Panc1 (cell line): ENCODE data around the gene TMEM127. TPM values are rescaled to one million over a fixed set of nuclear protein-coding genes. Genes with fewer than 3 reads are reported as not detected.
"Not testable (repeated sequence)": the region's sequence is repeated elsewhere in the genome, so short reads cannot be mapped to it uniquely, and the experiment has no call there.

Source experiments
- ATAC-seq: fragments of 200-7000 bp; cut with Tn5 transposase; 2 replicates; pipeline ENCODE4 v1.9.1; 2020; ENCODE audit warnings: mild to moderate bottlenecking, moderate library complexity
- BruUV-seq: library from RNA; stranded (reverse); fragments of 400-500 nt; replicated peaks from 2 replicates; lab custom pipeline; 2021; lab: Mats Ljungman, UMichigan
- CTCF ChIA-PET: fragments of 300-600 bp; sonication (Branson Sonifier 250); formaldehyde crosslinking; loops from one replicate; lab custom pipeline; 2022; ENCODE audit warnings: antibody characterized with exemption; lab: Charles Lee
- POLR2A ChIA-PET: fragments of 300-600 bp; sonication (Branson Sonifier 250); formaldehyde crosslinking; loops from one replicate; lab custom pipeline; 2022; ENCODE audit warnings: antibody characterized with exemption; lab: Charles Lee
- DNase-seq: peaks from one replicate; pipeline ENCODE4 v3.0.0-alpha.2; 2010; ENCODE audit warnings: low read depth, low spot score
- H3K27ac ChIP-seq: 2 replicates; pipeline ENCODE4 v1.5.1; 2011; ENCODE audit warnings: mild to moderate bottlenecking, low read length, inconsistent platforms
- H3K27me3 ChIP-seq: fragments of 200-500 bp; sonication (Bioruptor generic); 2 replicates; pipeline ENCODE4 v1.6.0; 2014; ENCODE audit warnings: low read length, inconsistent platforms; ENCODE audit not compliant: control insufficient read depth, insufficient read depth
- H3K36me3 ChIP-seq: fragments of 200-500 bp; sonication (Bioruptor generic); 2 replicates; pipeline ENCODE4 v1.5.1; 2014; ENCODE audit warnings: inconsistent platforms, mild to moderate bottlenecking, low read length, moderate library complexity; ENCODE audit not compliant: control insufficient read depth, insufficient read depth
- H3K4me1 ChIP-seq: 2 replicates; pipeline ENCODE4 v1.5.1; 2011; ENCODE audit warnings: inconsistent platforms, mild to moderate bottlenecking, low read length, moderate library complexity; ENCODE audit not compliant: control insufficient read depth, insufficient read depth
- H3K4me3 ChIP-seq, 2 experiments: 2 replicates each; pipeline ENCODE4 v1.5.1; 2011 to 2012; ENCODE audit warnings: low read depth in 2 of 2, low read length in 2 of 2, mild to moderate bottlenecking in 2 of 2, inconsistent platforms in 1 of 2, moderate library complexity in 1 of 2
- H3K9me3 ChIP-seq: fragments of 200-500 bp; sonication (Bioruptor generic); 2 replicates; pipeline ENCODE4 v1.5.1; 2014; ENCODE audit warnings: low read depth, mild to moderate bottlenecking, inconsistent platforms, low read length, moderate library complexity; ENCODE audit not compliant: control insufficient read depth, insufficient read depth
- CTCF ChIP-seq: fragments of 450-650 bp; IDR thresholded peaks from 2 replicates; pipeline ENCODE4 v1.5.1; 2017; ENCODE audit warnings: mild to moderate bottlenecking
- POLR2AphosphoS5 ChIP-seq: IDR thresholded peaks from 2 replicates; pipeline ENCODE4 v1.6.1; 2012; ENCODE audit warnings: mild to moderate bottlenecking, low read depth, low read length, moderate library complexity
- REST ChIP-seq, 2 experiments: IDR thresholded peaks; 2 replicates each; pipeline ENCODE4 v1.6.1; 2011 to 2012; ENCODE audit warnings: low read depth in 2 of 2, control low read depth in 1 of 2, low read length in 1 of 2, mild to moderate bottlenecking in 1 of 2, moderate library complexity in 1 of 2; ENCODE audit not compliant: insufficient read depth in 1 of 2
- SIN3A ChIP-seq: IDR thresholded peaks from 2 replicates; pipeline ENCODE4 v1.6.1; 2012; ENCODE audit warnings: low read depth, mild to moderate bottlenecking, low read length, moderate library complexity, borderline replicate concordance; ENCODE audit not compliant: insufficient read depth
- TCF7L2 ChIP-seq: IDR thresholded peaks from 2 replicates; pipeline ENCODE4 v1.6.1; 2011; ENCODE audit warnings: mild to moderate bottlenecking, low read depth, low read length, inconsistent platforms
- in situ Hi-C: cut with HindIII; loops from 2 replicates; pipeline ENCODE4 v1.10.0; 2016; ENCODE audit warnings: low sequenced_read_pairs, low pct_unique_long_range_greater_than_20kb
- intact Hi-C: fragments of 100-400 bp; cut with micrococcal nuclease; formaldehyde crosslinking; loops from one replicate; pipeline ENCODE4 v1.10.0; 2022; ENCODE audit not compliant: unreplicated experiment
- total RNA-seq: library from RNA; stranded (reverse); gene quantifications from one replicate; pipeline ENCODE4 v1.2.1, GENCODE V29; 2021; ENCODE audit not compliant: unreplicated experiment

The TMEM127 gene
- total RNA-seq, 1 experiment from 2014 or later = 63.1 TPM

GRCh38 chr2:96219959-96220358 is 45.8 kb downstream of the TMEM127 start:
- DNase-seq, BruUV-seq, CTCF ChIA-PET, H3K4me1 ChIP-seq, POLR2A ChIA-PET, H3K27ac ChIP-seq, in situ Hi-C loops, H3K36me3 ChIP-seq, H3K4me3 ChIP-seq, ATAC-seq, H3K27me3 ChIP-seq, H3K9me3 ChIP-seq, intact Hi-C loops: not testable (repeated sequence)

- H3K4me1 ChIP-seq = no peaks in the 10 kb centered on the region
- CTCF ChIA-PET = no interaction called here
- H3K27ac ChIP-seq = no peak overlapping the region
- in situ Hi-C loops = no loop called here
- H3K36me3 ChIP-seq = no peaks in the 10 kb centered on the region
- H3K9me3 ChIP-seq = no peaks in the 10 kb centered on the region
- TF ChIP-seq REST (IDR thresholded peaks at IDR 0.05; ENCODE audit: insufficient read depth in 1 of 2, low read depth in 2 of 2, low read length in 1 of 2) = no peak
- no peak for TF ChIP-seq CTCF
- TF ChIP-seq TCF7L2 = no peak
- no peak for TF ChIP-seq POLR2AphosphoS5
- no peak for TF ChIP-seq SIN3A
- no peaks in the 10 kb centered on the region for H3K27me3 ChIP-seq
- POLR2A ChIA-PET = no interaction called here
- H3K4me3 ChIP-seq = no peak overlapping the region
- BruUV-seq = no TSS peak
- intact Hi-C loops = no loop called here
- no peak for ATAC-seq
- DNase-seq = no peak
Observed at GRCh38 chr2:96218508-96219131, 47.2 kb downstream of the TMEM127 start.

GRCh38 chr2:96214554-96214953 is 51.2 kb downstream of the TMEM127 start:
- DNase-seq = no peak
- ChIA-PET POLR2A (no interaction called here), CTCF (no interaction called here)
- TF ChIP-seq CTCF (no peak), REST (IDR thresholded peaks at IDR 0.05; ENCODE audit: insufficient read depth in 1 of 2, low read depth in 2 of 2, low read length in 1 of 2) (no peak), SIN3A (no peak), POLR2AphosphoS5 (no peak), TCF7L2 (no peak)
- Histone ChIP-seq H3K4me1 (peaks cover 7% of the 10 kb centered on the region), H3K27ac (no peak overlapping the region), H3K4me3 (no peak overlapping the region), H3K36me3 (no peaks in the 10 kb centered on the region), H3K27me3 (no peaks in the 10 kb centered on the region), H3K9me3 (no peaks in the 10 kb centered on the region)
- no TSS peak for BruUV-seq
- in situ Hi-C loops = no loop called here
- intact Hi-C loops = no loop called here
- ATAC-seq = no peak
